ENCODE results near the gene HES4. TPM values are rescaled to one million over a fixed set of nuclear protein-coding genes. Genes with fewer than 3 reads are reported as not detected.
A peak's percentile ranks its signal among the peaks of the same experiment; 100 is the strongest.
"Not testable (repeated sequence)": the region's sequence is repeated elsewhere in the genome, so short reads cannot be mapped to it uniquely, and the experiment has no call there.

HES4 gene
- total RNA-seq, 2 donors from 2014 or later = 2.5 TPM; not detected in 1

- not testable (repeated sequence) for H3K4me3 Mint-ChIP-seq; H3K9me3 Mint-ChIP-seq; H3K27ac Mint-ChIP-seq; H3K36me3 Mint-ChIP-seq (ENCODE audit: low read depth); ATAC-seq (replicated peaks)
- peaks cover 20% of the 10 kb centered on the region for H3K27me3 Mint-ChIP-seq
- H3K4me1 Mint-ChIP-seq = peaks cover 11% of the 10 kb centered on the region
These were observed 11.8 kb downstream of the HES4 start for GRCh38 chr1:988061-988460.

- no peak for ATAC-seq (replicated peaks)
- Mint-ChIP-seq H3K4me1 (no peaks in the 10 kb centered on the region), H3K27ac (no peak overlapping the region), H3K4me3 (no peak overlapping the region), H3K9me3 (no peaks in the 10 kb centered on the region), H3K36me3 (ENCODE audit: low read depth) (no peaks in the 10 kb centered on the region), H3K27me3 (peaks cover 20% of the 10 kb centered on the region)
These were observed 14.8 kb downstream of the HES4 start for GRCh38 chr1:985126-985525.

- H3K9me3 Mint-ChIP-seq = no peaks in the 10 kb centered on the region
- ATAC-seq (replicated peaks) = no peak
- H3K4me1 Mint-ChIP-seq = no peaks in the 10 kb centered on the region
These were observed 15.5 kb downstream of the HES4 start for GRCh38 chr1:984476-984814.

GRCh38 chr1:983798-984475, 16.0 kb downstream of the HES4 start:
- H3K9me3 Mint-ChIP-seq = no peaks in the 10 kb centered on the region
- H3K27me3 Mint-ChIP-seq = peaks cover 16% of the 10 kb centered on the region
- H3K36me3 Mint-ChIP-seq (ENCODE audit: low read depth) = no peaks in the 10 kb centered on the region
- H3K4me3 Mint-ChIP-seq = no peak overlapping the region
- H3K27ac Mint-ChIP-seq = no peak overlapping the region
- no peaks in the 10 kb centered on the region for H3K4me1 Mint-ChIP-seq
- ATAC-seq (replicated peaks) = peak; percentile 78

More at GRCh38 chr1:984476-984814, 15.5 kb downstream of the HES4 start:
- H3K4me3 Mint-ChIP-seq = no peak overlapping the region
- no peak overlapping the region for H3K27ac Mint-ChIP-seq
- no peaks in the 10 kb centered on the region for H3K36me3 Mint-ChIP-seq (ENCODE audit: low read depth)
- H3K27me3 Mint-ChIP-seq = peaks cover 20% of the 10 kb centered on the region

GRCh38 chr1:982765-983436, 17.0 kb downstream of the HES4 start:
- ATAC-seq (replicated peaks) = no peak
- H3K4me1 Mint-ChIP-seq = no peaks in the 10 kb centered on the region
- H3K9me3 Mint-ChIP-seq = no peaks in the 10 kb centered on the region
- H3K27me3 Mint-ChIP-seq = peaks cover 11% of the 10 kb centered on the region
- H3K4me3 Mint-ChIP-seq = no peak overlapping the region
- no peak overlapping the region for H3K27ac Mint-ChIP-seq
- H3K36me3 Mint-ChIP-seq (ENCODE audit: low read depth) = no peaks in the 10 kb centered on the region

GRCh38 chr1:981955-982558, 17.8 kb downstream of the HES4 start, which contains the start of gene PERM1:
TSS of gene PERM1 (minus strand) at chr1:982093. CDS start at chr1:981029, 1,064 bp downstream.
- Mint-ChIP-seq H3K4me3 (no peak within 1 kb of the TSS), H3K27ac (no peak within 1 kb of the TSS), H3K36me3 (ENCODE audit: low read depth) (no peaks in the 10 kb centered on the region), H3K4me1 (no peaks in the 10 kb centered on the region), H3K9me3 (no peaks in the 10 kb centered on the region), H3K27me3 (peaks cover 11% of the 10 kb centered on the region)
- ATAC-seq (replicated peaks) = no peak

GRCh38 chr1:981491-981954, 18.4 kb downstream of the HES4 start:
- H3K36me3 Mint-ChIP-seq (ENCODE audit: low read depth) = no peaks in the 10 kb centered on the region

GRCh38 chr1:980602-981395, 19.1 kb downstream of the HES4 start:
- Mint-ChIP-seq H3K27ac (no peak overlapping the region), H3K4me1 (peaks cover 3% of the 10 kb centered on the region), H3K4me3 (no peak overlapping the region), H3K36me3 (ENCODE audit: low read depth) (no peaks in the 10 kb centered on the region), H3K27me3 (peaks cover 8% of the 10 kb centered on the region), H3K9me3 (no peaks in the 10 kb centered on the region)
- ATAC-seq (replicated peaks) = no peak

More at GRCh38 chr1:981491-981954, 18.4 kb downstream of the HES4 start:
- no peak for ATAC-seq (replicated peaks)
- H3K27ac Mint-ChIP-seq = no peak overlapping the region
- no peaks in the 10 kb centered on the region for H3K9me3 Mint-ChIP-seq
- H3K27me3 Mint-ChIP-seq = peaks cover 10% of the 10 kb centered on the region
- no peak overlapping the region for H3K4me3 Mint-ChIP-seq
- no peaks in the 10 kb centered on the region for H3K4me1 Mint-ChIP-seq

GRCh38 chr1:980137-980571, 19.7 kb downstream of the HES4 start:
- H3K4me1 Mint-ChIP-seq = peaks cover 6% of the 10 kb centered on the region
- H3K27me3 Mint-ChIP-seq = peaks cover 9% of the 10 kb centered on the region
- H3K36me3 Mint-ChIP-seq (ENCODE audit: low read depth) = no peaks in the 10 kb centered on the region
- H3K9me3 Mint-ChIP-seq = no peaks in the 10 kb centered on the region
- no peak for ATAC-seq (replicated peaks)
- H3K27ac Mint-ChIP-seq = no peak overlapping the region
- H3K4me3 Mint-ChIP-seq = no peak overlapping the region

- Mint-ChIP-seq H3K27me3 (peaks cover 7% of the 10 kb centered on the region), H3K27ac (no peak overlapping the region), H3K36me3 (ENCODE audit: low read depth) (no peaks in the 10 kb centered on the region), H3K4me3 (no peak overlapping the region), H3K4me1 (peaks cover 6% of the 10 kb centered on the region), H3K9me3 (no peaks in the 10 kb centered on the region)
- no peak for ATAC-seq (replicated peaks)
These were observed 20.2 kb downstream of the HES4 start for GRCh38 chr1:979744-980072.

- H3K27me3 Mint-ChIP-seq = peaks cover 7% of the 10 kb centered on the region
- H3K36me3 Mint-ChIP-seq (ENCODE audit: low read depth) = no peaks in the 10 kb centered on the region
- H3K9me3 Mint-ChIP-seq = no peaks in the 10 kb centered on the region
- ATAC-seq (replicated peaks) = no peak
- peaks cover 6% of the 10 kb centered on the region for H3K4me1 Mint-ChIP-seq
- no peak overlapping the region for H3K4me3 Mint-ChIP-seq
- H3K27ac Mint-ChIP-seq = no peak overlapping the region
These were observed 20.8 kb downstream of the HES4 start for GRCh38 chr1:978835-979743.

- no peak for ATAC-seq (replicated peaks)
- Mint-ChIP-seq H3K4me3 (no peak overlapping the region), H3K36me3 (ENCODE audit: low read depth) (no peaks in the 10 kb centered on the region), H3K27ac (no peak overlapping the region), H3K9me3 (no peaks in the 10 kb centered on the region), H3K27me3 (peaks cover 5% of the 10 kb centered on the region), H3K4me1 (peaks cover 6% of the 10 kb centered on the region)
These were observed 21.6 kb downstream of the HES4 start for GRCh38 chr1:978069-978834.

- H3K9me3 Mint-ChIP-seq; H3K27ac Mint-ChIP-seq; ATAC-seq (replicated peaks); H3K27me3 Mint-ChIP-seq; H3K4me1 Mint-ChIP-seq; H3K4me3 Mint-ChIP-seq; H3K36me3 Mint-ChIP-seq (ENCODE audit: low read depth): not testable (repeated sequence)
These were observed 23.1 kb downstream of the HES4 start for GRCh38 chr1:976791-977190.
